ENCODE data around the gene KRT7. TPM values are rescaled to one million over a fixed set of nuclear protein-coding genes. Genes with fewer than 3 reads are reported as not detected.

The KRT7 gene
- polyA plus RNA-seq, 1 experiment = 659 TPM

- no peak for TF ChIP-seq CTCF (IDR thresholded peaks at IDR 0.05; ENCODE audit: insufficient read depth, low read depth, low read length)
- ChIA-PET POLR2A (no interaction called here), CTCF (interaction anchor here (1.4 to 4.0 kb wide), 5 partner anchors 7 to 72 kb away, joined by 3 to 15 read pairs (median 6); partner anchors contain the start of gene KRT80)
- no peaks in the 10 kb centered on the region for H3K36me3 ChIP-seq (ENCODE audit: control insufficient read depth, insufficient read depth, low read length)
- no peak overlapping the region for H3K4me3 ChIP-seq (ENCODE audit: low read depth, low read length)
- no peak for DNase-seq (ENCODE audit: low read depth)
- no peaks in the 10 kb centered on the region for H3K27me3 ChIP-seq (ENCODE audit: control insufficient read depth, insufficient read depth, low read length)
Observed at GRCh38 chr12:52206304-52207040, 26.6 kb upstream of the KRT7 start.

GRCh38 chr12:52207106-52207505 lies 25.9 kb upstream of the KRT7 start:
- CTCF ChIA-PET = interaction anchor here (1.5 to 4.0 kb wide), 3 partner anchors 13 to 71 kb away, joined by 4 to 15 read pairs (median 4); partner anchors contain the start of gene KRT80

GRCh38 chr12:52207895-52208294 lies 25.1 kb upstream of the KRT7 start:
- CTCF ChIA-PET = interaction anchor here (0.7 to 4.0 kb wide), 7 partner anchors 10 to 70 kb away, joined by 3 to 15 read pairs (median 4); partner anchors contain the start of gene KRT80
- Histone ChIP-seq H3K27me3 (ENCODE audit: control insufficient read depth, insufficient read depth, low read length) (no peaks in the 10 kb centered on the region), H3K36me3 (ENCODE audit: control insufficient read depth, insufficient read depth, low read length) (no peaks in the 10 kb centered on the region), H3K4me3 (ENCODE audit: low read depth, low read length) (no peak overlapping the region)
- no peak for DNase-seq (ENCODE audit: low read depth)
- POLR2A ChIA-PET = interaction anchor here (0.6 kb wide), 1 partner anchor 36 kb away, joined by 3 read pairs; no protein-coding TSS in a partner anchor
- TF ChIP-seq CTCF (IDR thresholded peaks at IDR 0.05; ENCODE audit: insufficient read depth, low read depth, low read length) = no peak

More at GRCh38 chr12:52207106-52207505, 25.9 kb upstream of the KRT7 start:
- TF ChIP-seq CTCF (IDR thresholded peaks at IDR 0.05; ENCODE audit: insufficient read depth, low read depth, low read length) = no peak
- POLR2A ChIA-PET = no interaction called here
- H3K36me3 ChIP-seq (ENCODE audit: control insufficient read depth, insufficient read depth, low read length) = no peaks in the 10 kb centered on the region
- no peak for DNase-seq (ENCODE audit: low read depth)
- no peaks in the 10 kb centered on the region for H3K27me3 ChIP-seq (ENCODE audit: control insufficient read depth, insufficient read depth, low read length)
- H3K4me3 ChIP-seq (ENCODE audit: low read depth, low read length) = no peak overlapping the region

- POLR2A ChIA-PET = no interaction called here
- CTCF ChIA-PET = interaction anchor here (0.7 to 4.0 kb wide), 7 partner anchors 11 to 671 kb away, joined by 3 to 15 read pairs (median 3); no protein-coding TSS in a partner anchor
- DNase-seq (ENCODE audit: low read depth) = no peak
Observed at GRCh38 chr12:52208424-52209165, 24.4 kb upstream of the KRT7 start.

More at GRCh38 chr12:52208424-52209165, 24.4 kb upstream of the KRT7 start:
- no peaks in the 10 kb centered on the region for H3K27me3 ChIP-seq (ENCODE audit: control insufficient read depth, insufficient read depth, low read length)
- no peaks in the 10 kb centered on the region for H3K36me3 ChIP-seq (ENCODE audit: control insufficient read depth, insufficient read depth, low read length)
- TF ChIP-seq CTCF (IDR thresholded peaks at IDR 0.05; ENCODE audit: insufficient read depth, low read depth, low read length) = no peak
- no peak overlapping the region for H3K4me3 ChIP-seq (ENCODE audit: low read depth, low read length)

Data from BJ (cell line).